Spleen (tissue), 7 donors: ENCODE data around the gene MYBPC1.

Experiments used
- POLR2A ChIP-seq, 3 donors: fragments of 450-650 bp; IDR thresholded peaks; one replicate each; pipeline ENCODE4 v1.5.1; 2017; ENCODE audit warnings: antibody characterized with exemption in 3 of 3, mild to moderate bottlenecking in 1 of 3
- TF ChIP-seq, protein P1 (sequence below), 11 experiments: fragments of 200-600 bp in 7 of 11; fragments of 450-650 bp in 4 of 11; sonication (generic) in 4 of 11; IDR thresholded peaks in 8 of 11; conservative IDR thresholded peaks in 3 of 11; 1 replicate in 7 of 11; 2 replicates in 4 of 11; pipeline versions ENCODE4 v1.4.0 to v1.8.0; 2016 to 2021; ENCODE audit warnings: antibody characterized with exemption in 11 of 11, inconsistent platforms in 4 of 11, mild to moderate bottlenecking in 1 of 11
- donor health status: DM: no; HTN: no; CAD: no; lungs with moderate emphysema.
- donor health status: DM: no; HTN: no; CAD: no.
- donor health status: DM: no; HTN: no; CAD: no.

DNA sequence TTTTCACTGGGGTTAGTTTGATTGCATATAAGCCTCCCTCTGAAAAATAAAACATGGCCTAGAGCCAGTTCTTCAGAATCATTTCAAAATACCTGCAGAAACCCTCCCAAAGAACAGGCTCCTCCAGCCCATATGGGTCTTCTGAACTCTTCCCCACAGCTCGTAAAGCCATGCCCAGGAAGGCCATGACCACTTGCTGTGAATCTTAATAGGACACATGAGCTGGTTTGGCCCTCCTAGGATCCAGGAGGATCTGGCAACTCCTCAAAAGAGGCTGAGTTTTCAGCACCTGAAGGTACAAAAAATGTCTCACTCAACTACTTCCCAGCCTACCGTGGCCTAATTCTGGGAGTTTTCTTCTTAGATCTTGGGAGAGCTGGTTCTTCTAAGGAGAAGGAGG, 2.4 kb downstream of the MYBPC1 start:
- TF ChIP-seq, protein P1, sequence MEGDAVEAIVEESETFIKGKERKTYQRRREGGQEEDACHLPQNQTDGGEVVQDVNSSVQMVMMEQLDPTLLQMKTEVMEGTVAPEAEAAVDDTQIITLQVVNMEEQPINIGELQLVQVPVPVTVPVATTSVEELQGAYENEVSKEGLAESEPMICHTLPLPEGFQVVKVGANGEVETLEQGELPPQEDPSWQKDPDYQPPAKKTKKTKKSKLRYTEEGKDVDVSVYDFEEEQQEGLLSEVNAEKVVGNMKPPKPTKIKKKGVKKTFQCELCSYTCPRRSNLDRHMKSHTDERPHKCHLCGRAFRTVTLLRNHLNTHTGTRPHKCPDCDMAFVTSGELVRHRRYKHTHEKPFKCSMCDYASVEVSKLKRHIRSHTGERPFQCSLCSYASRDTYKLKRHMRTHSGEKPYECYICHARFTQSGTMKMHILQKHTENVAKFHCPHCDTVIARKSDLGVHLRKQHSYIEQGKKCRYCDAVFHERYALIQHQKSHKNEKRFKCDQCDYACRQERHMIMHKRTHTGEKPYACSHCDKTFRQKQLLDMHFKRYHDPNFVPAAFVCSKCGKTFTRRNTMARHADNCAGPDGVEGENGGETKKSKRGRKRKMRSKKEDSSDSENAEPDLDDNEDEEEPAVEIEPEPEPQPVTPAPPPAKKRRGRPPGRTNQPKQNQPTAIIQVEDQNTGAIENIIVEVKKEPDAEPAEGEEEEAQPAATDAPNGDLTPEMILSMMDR (IDR thresholded peaks at IDR 0.05 in 8 of 11, conservative IDR thresholded peaks at IDR 0.05 in 3 of 11), result no peak
- no peak for TF ChIP-seq POLR2A (IDR thresholded peaks at IDR 0.05)
